Activated T-cell treated with anti-CD3 and anti-CD28 coated beads, Interleukin-2, amount 50 U/mL, for 72 hours (primary cell): ENCODE measurements around the gene EMILIN2. TPM values are rescaled to one million over a fixed set of nuclear protein-coding genes. Genes with fewer than 3 reads are reported as not detected.
A peak's percentile ranks its signal among the peaks of the same experiment; 100 is the strongest.
"Not testable (repeated sequence)": the region's sequence is repeated elsewhere in the genome, so short reads cannot be mapped to it uniquely, and the experiment has no call there.

Experiments used
- ATAC-seq, 2 donors: fragments of 150-1000 bp; cut with Tn5 transposase; replicated peaks in 1 of 2; 2 replicates each; pipeline ENCODE4 v1.10.0; 2021; ENCODE audit warnings: moderate library complexity in 2 of 2, mild to moderate bottlenecking in 1 of 2
- DNase-seq, 2 donors: peaks; one replicate each; pipeline ENCODE4 v3.0.0; 2021 to 2022; ENCODE audit warnings: mixed read lengths in 1 of 2
- H3K27ac Mint-ChIP-seq: one replicate; pipeline ENCODE4 v1.8.0; 2022; ENCODE audit warnings: mild to moderate bottlenecking, moderate library complexity, mixed read lengths
- H3K27me3 Mint-ChIP-seq: one replicate; pipeline ENCODE4 v1.8.0; 2022; ENCODE audit warnings: low read depth, mixed read lengths
- H3K36me3 Mint-ChIP-seq, 2 donors: one replicate each; pipeline ENCODE4 v1.8.0; 2022; ENCODE audit warnings: mixed read lengths in 2 of 2, mild to moderate bottlenecking in 1 of 2; ENCODE audit not compliant: insufficient read depth in 2 of 2
- H3K4me1 Mint-ChIP-seq: one replicate; pipeline ENCODE4 v1.8.0; 2022; ENCODE audit warnings: low read depth, mixed read lengths
- H3K4me3 Mint-ChIP-seq, 2 donors: one replicate each; pipeline ENCODE4 v1.8.0; 2022; ENCODE audit warnings: mild to moderate bottlenecking in 2 of 2, mixed read lengths in 2 of 2, moderate library complexity in 2 of 2
- H3K9me3 Mint-ChIP-seq, 2 donors: one replicate each; pipeline ENCODE4 v1.8.0; 2022; ENCODE audit warnings: mixed read lengths in 2 of 2
- total RNA-seq, 2 donors: library from RNA; stranded (reverse); gene quantifications; one replicate each; pipeline ENCODE4 v1.2.3, GENCODE V29; 2022

The EMILIN2 gene
- total RNA-seq, 2 donors from 2014 or later, result 12.7 to 18.3 TPM

- not testable (repeated sequence) for DNase-seq, H3K9me3 Mint-ChIP-seq, ATAC-seq, H3K4me1 Mint-ChIP-seq, H3K27me3 Mint-ChIP-seq, H3K4me3 Mint-ChIP-seq, H3K27ac Mint-ChIP-seq
- peaks cover 11 to 14% of the 10 kb centered on the region in 2 donors for H3K36me3 Mint-ChIP-seq
Measured at GRCh38 chr18:2863997-2864396, 17.2 kb downstream of the EMILIN2 start.

- Mint-ChIP-seq H3K27ac (peak overlapping the region; percentile 47), H3K36me3 (peaks cover 6 to 11% of the 10 kb centered on the region in 2 donors)
- DNase-seq, H3K9me3 Mint-ChIP-seq, H3K27me3 Mint-ChIP-seq, H3K4me1 Mint-ChIP-seq, ATAC-seq, H3K4me3 Mint-ChIP-seq: not testable (repeated sequence)
Measured at GRCh38 chr18:2866465-2866864, 19.7 kb downstream of the EMILIN2 start.

GRCh38 chr18:2869207-2869606 is 22.4 kb downstream of the EMILIN2 start:
- no peak for DNase-seq
- no peak overlapping the region for H3K27ac Mint-ChIP-seq
- H3K4me3 Mint-ChIP-seq, result no peak overlapping the region
- ATAC-seq, result no peak
- no peaks in the 10 kb centered on the region for H3K4me1 Mint-ChIP-seq
- no peaks in the 10 kb centered on the region for H3K9me3 Mint-ChIP-seq
- no peaks in the 10 kb centered on the region for H3K27me3 Mint-ChIP-seq
- H3K36me3 Mint-ChIP-seq, result peaks cover 1 to 10% of the 10 kb centered on the region in 2 donors

GRCh38 chr18:2871111-2871720 is 24.4 kb downstream of the EMILIN2 start:
- Mint-ChIP-seq H3K36me3 (peaks cover 0 to 1% of the 10 kb centered on the region in 2 donors), H3K4me1 (no peaks in the 10 kb centered on the region), H3K4me3 (no peak overlapping the region), H3K27ac (no peak overlapping the region), H3K9me3 (no peaks in the 10 kb centered on the region), H3K27me3 (no peaks in the 10 kb centered on the region)
- DNase-seq (no peak), ATAC-seq (no peak)

GRCh38 chr18:2872095-2872494 is 25.3 kb downstream of the EMILIN2 start:
- H3K27ac Mint-ChIP-seq, result no peak overlapping the region

GRCh38 chr18:2874765-2875164 is 28.0 kb downstream of the EMILIN2 start:
- Mint-ChIP-seq H3K4me3 (no peak overlapping the region), H3K9me3 (no peaks in the 10 kb centered on the region), H3K27ac (peak overlapping the region; percentile 32), H3K36me3 (no peaks in the 10 kb centered on the region), H3K4me1 (no peaks in the 10 kb centered on the region), H3K27me3 (no peaks in the 10 kb centered on the region)
- ATAC-seq, result no peak
- no peak for DNase-seq

More at GRCh38 chr18:2872095-2872494, 25.3 kb downstream of the EMILIN2 start:
- no peaks in the 10 kb centered on the region for H3K36me3 Mint-ChIP-seq
- no peaks in the 10 kb centered on the region for H3K4me1 Mint-ChIP-seq
- no peak overlapping the region for H3K4me3 Mint-ChIP-seq
- H3K27me3 Mint-ChIP-seq, result no peaks in the 10 kb centered on the region
- no peak for ATAC-seq
- no peak for DNase-seq
- no peaks in the 10 kb centered on the region for H3K9me3 Mint-ChIP-seq

GRCh38 chr18:2878656-2879330 is 32.0 kb downstream of the EMILIN2 start:
- Mint-ChIP-seq H3K4me1 (peaks cover 12% of the 10 kb centered on the region), H3K36me3 (no peaks in the 10 kb centered on the region), H3K27me3 (no peaks in the 10 kb centered on the region), H3K4me3 (no peak overlapping the region), H3K27ac (no peak overlapping the region), H3K9me3 (no peaks in the 10 kb centered on the region)
- ATAC-seq (no peak), DNase-seq (no peak)

GRCh38 chr18:2879889-2880288 is 33.1 kb downstream of the EMILIN2 start:
- Mint-ChIP-seq H3K27ac (no peak overlapping the region), H3K4me1 (peaks cover 19% of the 10 kb centered on the region), H3K36me3 (no peaks in the 10 kb centered on the region), H3K4me3 (peak overlapping the region in 1 of 2 donors; percentile 31), H3K9me3 (no peaks in the 10 kb centered on the region), H3K27me3 (no peaks in the 10 kb centered on the region)
- DNase-seq, result no peak
- ATAC-seq, result no peak

GRCh38 chr18:2880473-2880872 is 33.7 kb downstream of the EMILIN2 start:
- H3K27ac Mint-ChIP-seq, result no peak overlapping the region
- no peaks in the 10 kb centered on the region for H3K27me3 Mint-ChIP-seq
- DNase-seq, result no peak
- no peaks in the 10 kb centered on the region for H3K36me3 Mint-ChIP-seq
- H3K4me1 Mint-ChIP-seq, result peaks cover 19% of the 10 kb centered on the region
- no peaks in the 10 kb centered on the region for H3K9me3 Mint-ChIP-seq
- H3K4me3 Mint-ChIP-seq, result peak overlapping the region in 1 of 2 donors; percentile 41
- ATAC-seq, result no peak

- Mint-ChIP-seq H3K27ac (peak overlapping the region; percentile 87), H3K27me3 (no peaks in the 10 kb centered on the region), H3K9me3 (peaks cover 0 to under 1% of the 10 kb centered on the region in 2 donors), H3K4me3 (peak overlapping the region; percentile 34 to 71), H3K4me1 (peaks cover 19% of the 10 kb centered on the region), H3K36me3 (peaks cover 0 to 3% of the 10 kb centered on the region in 2 donors)
- ATAC-seq (peak in 1 of 2 donors; percentile 65), DNase-seq (no peak)
Measured at GRCh38 chr18:2881088-2881839, 34.5 kb downstream of the EMILIN2 start.

GRCh38 chr18:2881840-2882195 is 35.0 kb downstream of the EMILIN2 start:
- no peak for DNase-seq
- peak in 1 of 2 donors; percentile 63 for ATAC-seq
- Mint-ChIP-seq H3K4me3 (peak overlapping the region; percentile 23 to 71), H3K9me3 (peaks cover 2 to 4% of the 10 kb centered on the region in 2 donors), H3K27ac (peak overlapping the region; percentile 87), H3K4me1 (peaks cover 19% of the 10 kb centered on the region), H3K27me3 (no peaks in the 10 kb centered on the region), H3K36me3 (peaks cover 3 to 7% of the 10 kb centered on the region in 2 donors)

GRCh38 chr18:2882201-2882600 is 35.4 kb downstream of the EMILIN2 start:
- peaks cover 19% of the 10 kb centered on the region for H3K4me1 Mint-ChIP-seq
- H3K36me3 Mint-ChIP-seq, result peaks cover 5 to 9% of the 10 kb centered on the region in 2 donors
- no peaks in the 10 kb centered on the region for H3K27me3 Mint-ChIP-seq
- no peak for DNase-seq
- ATAC-seq, result no peak
- peaks cover 3 to 6% of the 10 kb centered on the region in 2 donors for H3K9me3 Mint-ChIP-seq
- peak overlapping the region; percentile 87 for H3K27ac Mint-ChIP-seq
- peak overlapping the region in 1 of 2 donors; percentile 71 for H3K4me3 Mint-ChIP-seq

- H3K4me3 Mint-ChIP-seq, result peak overlapping the region; percentile 59 to 74
- ATAC-seq (peak; percentile 86 to 89), DNase-seq (peak; percentile 51 to 60)
- peak overlapping the region; percentile 87 for H3K27ac Mint-ChIP-seq
- H3K9me3 Mint-ChIP-seq, result peaks cover 7 to 10% of the 10 kb centered on the region in 2 donors
- H3K27me3 Mint-ChIP-seq, result no peaks in the 10 kb centered on the region
- H3K36me3 Mint-ChIP-seq, result peaks cover 9 to 15% of the 10 kb centered on the region in 2 donors
- peaks cover 19% of the 10 kb centered on the region for H3K4me1 Mint-ChIP-seq
Measured at GRCh38 chr18:2883076-2883735, 36.4 kb downstream of the EMILIN2 start.
